ENCODE data around the gene CD96.

CD96 gene

GRCh38 chr3:111601810-111602209 is 59.8 kb downstream of the CD96 start:
- no peak for TF ChIP-seq YY1 (IDR thresholded peaks at IDR 0.05; ENCODE audit: low read depth)

GRCh38 chr3:111603679-111604078 is 61.7 kb downstream of the CD96 start:
- no peak for TF ChIP-seq EP300 (IDR thresholded peaks at IDR 0.05; ENCODE audit: borderline replicate concordance)
- no peak for TF ChIP-seq ZBTB7A (IDR thresholded peaks at IDR 0.05; ENCODE audit: low read depth)
- no peak for TF ChIP-seq CREB1 (IDR thresholded peaks at IDR 0.05; ENCODE audit: low read depth)
- TF ChIP-seq TEAD4 (IDR thresholded peaks at IDR 0.05), result no peak
- TF ChIP-seq MAX (IDR thresholded peaks at IDR 0.05), result no peak
- TF ChIP-seq FOXM1 (IDR thresholded peaks at IDR 0.05; ENCODE audit: borderline replicate concordance, low read depth), result no peak
- TF ChIP-seq YY1 (IDR thresholded peaks at IDR 0.05; ENCODE audit: low read depth), result no peak
- TF ChIP-seq REST (IDR thresholded peaks at IDR 0.05; ENCODE audit: low read depth), result no peak
- no peak for TF ChIP-seq TCF12 (IDR thresholded peaks at IDR 0.05; ENCODE audit: low read depth)
- no peak for TF ChIP-seq EGR1 (IDR thresholded peaks at IDR 0.05)
- no peak for TF ChIP-seq TAF1 (IDR thresholded peaks at IDR 0.05; ENCODE audit: low read depth)
- no peak for TF ChIP-seq CEBPB (IDR thresholded peaks at IDR 0.05)
- TF ChIP-seq NFIC (IDR thresholded peaks at IDR 0.05), result no peak
- no peak for TF ChIP-seq RAD21 (IDR thresholded peaks at IDR 0.05; ENCODE audit: low read depth)
- no peak for TF ChIP-seq USF1 (IDR thresholded peaks at IDR 0.05)

GRCh38 chr3:111604119-111604518 is 62.1 kb downstream of the CD96 start:
- TF ChIP-seq CREB1 (IDR thresholded peaks at IDR 0.05; ENCODE audit: low read depth), result no peak
- no peak for TF ChIP-seq RAD21 (IDR thresholded peaks at IDR 0.05; ENCODE audit: low read depth)
- TF ChIP-seq CEBPB (IDR thresholded peaks at IDR 0.05), result no peak
- TF ChIP-seq TAF1 (IDR thresholded peaks at IDR 0.05; ENCODE audit: low read depth), result no peak
- no peak for TF ChIP-seq YY1 (IDR thresholded peaks at IDR 0.05; ENCODE audit: low read depth)
- TF ChIP-seq EGR1 (IDR thresholded peaks at IDR 0.05), result no peak
- TF ChIP-seq TCF12 (IDR thresholded peaks at IDR 0.05; ENCODE audit: low read depth), result no peak
- TF ChIP-seq FOXM1 (IDR thresholded peaks at IDR 0.05; ENCODE audit: borderline replicate concordance, low read depth), result no peak
- TF ChIP-seq EP300 (IDR thresholded peaks at IDR 0.05; ENCODE audit: borderline replicate concordance), result no peak
- no peak for TF ChIP-seq TEAD4 (IDR thresholded peaks at IDR 0.05)
- no peak for TF ChIP-seq NFIC (IDR thresholded peaks at IDR 0.05)
- no peak for TF ChIP-seq REST (IDR thresholded peaks at IDR 0.05; ENCODE audit: low read depth)

- TF ChIP-seq TEAD4 (IDR thresholded peaks at IDR 0.05), result no peak
- no peak for TF ChIP-seq RAD21 (IDR thresholded peaks at IDR 0.05; ENCODE audit: low read depth)
- no peak for TF ChIP-seq CEBPB (IDR thresholded peaks at IDR 0.05)
- no peak for TF ChIP-seq YY1 (IDR thresholded peaks at IDR 0.05; ENCODE audit: low read depth)
Observed at GRCh38 chr3:111605018-111605417, 63.0 kb downstream of the CD96 start.

- TF ChIP-seq MAX (IDR thresholded peaks at IDR 0.05) (no peak), REST (IDR thresholded peaks at IDR 0.05; ENCODE audit: low read depth) (no peak), EGR1 (IDR thresholded peaks at IDR 0.05) (no peak), NFIC (IDR thresholded peaks at IDR 0.05) (no peak), EP300 (IDR thresholded peaks at IDR 0.05; ENCODE audit: borderline replicate concordance) (no peak), YY1 (IDR thresholded peaks at IDR 0.05; ENCODE audit: low read depth) (no peak)
Observed at GRCh38 chr3:111605493-111605892, 63.5 kb downstream of the CD96 start.
